ENCODE data around the gene ERC1. TPM values are rescaled to one million over a fixed set of nuclear protein-coding genes. Genes with fewer than 3 reads are reported as not detected.

ERC1 gene
- total and polyA plus RNA-seq, 7 donors: 4.0 to 35.6 (median 29.4) TPM

DNA sequence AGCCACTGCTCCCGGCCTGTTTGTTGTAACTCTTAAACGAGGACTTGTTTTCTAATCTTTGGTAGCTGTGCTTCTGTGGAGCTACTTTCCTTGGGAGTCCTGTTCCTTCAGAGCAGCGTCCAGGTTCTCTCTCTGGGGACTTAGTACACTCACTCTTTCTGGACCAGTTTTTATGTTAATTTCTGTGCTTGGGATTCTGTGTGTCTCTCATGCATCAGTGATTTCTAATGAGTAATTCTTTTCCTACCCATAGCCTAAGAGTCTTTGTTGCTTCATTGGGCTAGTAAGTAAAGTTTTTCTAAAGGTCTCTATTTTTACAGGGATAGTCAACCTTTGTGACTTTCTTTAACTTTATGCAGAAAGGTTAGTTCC, 314.0 kb downstream of the ERC1 start:
- no peaks in the 10 kb centered on the region for H3K4me1 ChIP-seq
- 78 to 93% (median 83%) methylated on average over 3 of the region's 3 CpGs for WGBS, 3 donors
- TF ChIP-seq, protein P1, sequence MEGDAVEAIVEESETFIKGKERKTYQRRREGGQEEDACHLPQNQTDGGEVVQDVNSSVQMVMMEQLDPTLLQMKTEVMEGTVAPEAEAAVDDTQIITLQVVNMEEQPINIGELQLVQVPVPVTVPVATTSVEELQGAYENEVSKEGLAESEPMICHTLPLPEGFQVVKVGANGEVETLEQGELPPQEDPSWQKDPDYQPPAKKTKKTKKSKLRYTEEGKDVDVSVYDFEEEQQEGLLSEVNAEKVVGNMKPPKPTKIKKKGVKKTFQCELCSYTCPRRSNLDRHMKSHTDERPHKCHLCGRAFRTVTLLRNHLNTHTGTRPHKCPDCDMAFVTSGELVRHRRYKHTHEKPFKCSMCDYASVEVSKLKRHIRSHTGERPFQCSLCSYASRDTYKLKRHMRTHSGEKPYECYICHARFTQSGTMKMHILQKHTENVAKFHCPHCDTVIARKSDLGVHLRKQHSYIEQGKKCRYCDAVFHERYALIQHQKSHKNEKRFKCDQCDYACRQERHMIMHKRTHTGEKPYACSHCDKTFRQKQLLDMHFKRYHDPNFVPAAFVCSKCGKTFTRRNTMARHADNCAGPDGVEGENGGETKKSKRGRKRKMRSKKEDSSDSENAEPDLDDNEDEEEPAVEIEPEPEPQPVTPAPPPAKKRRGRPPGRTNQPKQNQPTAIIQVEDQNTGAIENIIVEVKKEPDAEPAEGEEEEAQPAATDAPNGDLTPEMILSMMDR (IDR thresholded peaks at IDR 0.05): no peak
- intact Hi-C loops (cut with DNase I): no loop called here
- no peaks in the 10 kb centered on the region for H3K9me3 ChIP-seq
- no peaks in the 10 kb centered on the region for H3K36me3 ChIP-seq (ENCODE audit: insufficient read depth in 1 of 2, low read depth in 1 of 2)
- no peaks in the 10 kb centered on the region for H3K27me3 ChIP-seq (ENCODE audit: insufficient read depth in 3 of 3, low read length in 2 of 3)
- no peak overlapping the region for H3K27ac ChIP-seq
- no peak overlapping the region for H3K4me3 ChIP-seq
- ATAC-seq (no peak), DNase-seq (no peak)

DNA sequence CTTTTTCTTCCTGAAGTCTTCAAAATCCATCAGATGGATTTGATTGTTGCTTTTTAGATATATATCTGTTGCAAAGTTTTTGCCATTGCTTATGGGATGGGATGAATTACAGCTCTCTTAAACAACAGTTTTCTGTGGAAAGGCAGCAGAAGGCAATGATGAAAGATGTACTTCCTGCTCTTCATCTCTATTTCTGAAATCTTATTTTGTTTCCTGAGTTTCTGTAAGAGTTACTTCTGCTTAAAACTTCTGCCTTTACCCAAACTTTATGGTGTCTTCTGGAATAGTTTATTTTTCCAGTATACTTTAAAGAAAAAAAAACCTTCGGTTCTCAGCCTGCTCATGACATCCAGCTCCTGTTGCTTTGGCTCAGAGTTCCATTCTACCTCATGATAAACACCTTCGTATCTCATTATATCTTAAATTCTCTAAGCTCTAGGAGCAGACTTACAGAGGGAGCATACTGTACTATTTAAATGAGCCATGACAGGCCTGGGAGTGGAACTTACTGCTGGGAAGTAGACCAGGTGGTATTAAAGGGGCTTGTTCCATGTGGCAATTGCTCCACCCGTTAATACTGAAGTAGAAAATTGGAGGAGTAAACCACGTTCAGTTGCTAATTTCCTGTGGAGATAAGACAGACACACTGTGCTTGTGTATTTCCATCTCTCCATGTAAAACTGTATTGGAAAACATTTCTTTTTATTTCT, 314.9 kb downstream of the ERC1 start:
- no peaks in the 10 kb centered on the region for H3K4me1 ChIP-seq
- WGBS, 3 donors: 49 to 68% (median 67%) methylated on average over 4 of the region's 4 CpGs
- H3K4me3 ChIP-seq: no peak overlapping the region
- TF ChIP-seq, protein P1 (IDR thresholded peaks at IDR 0.05): no peak
- H3K9me3 ChIP-seq: no peaks in the 10 kb centered on the region
- no peak for ATAC-seq
- DNase-seq: no peak
- H3K27ac ChIP-seq: no peak overlapping the region
- H3K27me3 ChIP-seq (ENCODE audit: insufficient read depth in 3 of 3, low read length in 2 of 3): no peaks in the 10 kb centered on the region
- intact Hi-C loops (cut with DNase I): no loop called here
- H3K36me3 ChIP-seq (ENCODE audit: insufficient read depth in 1 of 2, low read depth in 1 of 2): no peaks in the 10 kb centered on the region

DNA sequence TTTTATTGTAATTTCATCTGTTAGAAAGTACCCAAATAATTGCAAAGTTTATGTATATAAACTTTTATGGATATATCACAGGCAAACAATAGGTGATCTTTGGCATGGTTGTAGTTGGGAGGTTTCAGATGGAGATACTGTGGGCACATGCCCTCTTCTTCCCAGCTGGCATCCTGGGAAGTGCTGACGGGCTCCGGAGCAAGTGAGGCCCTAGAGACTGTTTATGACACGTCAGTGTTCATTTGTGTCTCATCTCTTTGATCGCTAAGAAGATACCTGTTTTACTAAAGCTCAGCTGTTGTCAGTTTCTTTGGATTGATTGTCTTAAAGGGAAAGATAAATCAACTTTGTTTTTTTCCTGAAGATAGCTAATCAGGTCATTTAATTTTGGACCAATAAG, 315.8 kb downstream of the ERC1 start:
- no peak overlapping the region for H3K4me3 ChIP-seq
- H3K27me3 ChIP-seq (ENCODE audit: insufficient read depth in 3 of 3, low read length in 2 of 3): no peaks in the 10 kb centered on the region
- WGBS, 3 donors: 62 to 83% (median 82%) methylated on average over 4 of the region's 4 CpGs
- H3K27ac ChIP-seq: no peak overlapping the region
- H3K36me3 ChIP-seq (ENCODE audit: insufficient read depth in 1 of 2, low read depth in 1 of 2): no peaks in the 10 kb centered on the region
- intact Hi-C loops (cut with DNase I): no loop called here
- no peak for DNase-seq
- H3K9me3 ChIP-seq: no peaks in the 10 kb centered on the region
- no peak for ATAC-seq
- TF ChIP-seq, protein P1 (IDR thresholded peaks at IDR 0.05): no peak
- H3K4me1 ChIP-seq: no peaks in the 10 kb centered on the region

DNA sequence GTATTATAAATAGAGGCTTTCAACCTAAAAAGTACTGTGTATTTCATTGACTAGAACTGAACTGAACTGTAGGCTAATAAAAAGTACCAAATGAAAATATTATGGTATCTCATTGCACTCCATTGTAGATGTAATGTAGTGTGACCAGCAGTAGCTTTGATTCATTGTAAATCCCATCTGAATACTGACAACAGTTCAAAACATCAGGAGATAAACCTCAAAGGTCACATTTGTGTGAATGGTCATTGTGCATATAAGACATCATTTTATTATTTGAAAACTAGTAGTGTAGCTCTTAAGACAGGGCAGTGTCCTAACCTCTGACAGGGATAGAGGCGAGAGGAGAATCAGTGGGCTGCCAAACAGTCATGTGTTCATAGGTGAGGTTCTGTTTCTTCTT, 316.8 kb downstream of the ERC1 start:
- DNase-seq (no peak), ATAC-seq (no peak)
- Histone ChIP-seq H3K4me1 (no peaks in the 10 kb centered on the region), H3K36me3 (ENCODE audit: insufficient read depth in 1 of 2, low read depth in 1 of 2) (no peaks in the 10 kb centered on the region), H3K4me3 (no peak overlapping the region), H3K9me3 (no peaks in the 10 kb centered on the region), H3K27ac (no peak overlapping the region), H3K27me3 (ENCODE audit: insufficient read depth in 3 of 3, low read length in 2 of 3) (no peaks in the 10 kb centered on the region)
- TF ChIP-seq, protein P1 (IDR thresholded peaks at IDR 0.05): no peak
- 96 to 97% (median 96%) methylated on average over 1 of the region's 1 CpG for WGBS, 3 donors
- intact Hi-C loops (cut with DNase I): no loop called here

DNA sequence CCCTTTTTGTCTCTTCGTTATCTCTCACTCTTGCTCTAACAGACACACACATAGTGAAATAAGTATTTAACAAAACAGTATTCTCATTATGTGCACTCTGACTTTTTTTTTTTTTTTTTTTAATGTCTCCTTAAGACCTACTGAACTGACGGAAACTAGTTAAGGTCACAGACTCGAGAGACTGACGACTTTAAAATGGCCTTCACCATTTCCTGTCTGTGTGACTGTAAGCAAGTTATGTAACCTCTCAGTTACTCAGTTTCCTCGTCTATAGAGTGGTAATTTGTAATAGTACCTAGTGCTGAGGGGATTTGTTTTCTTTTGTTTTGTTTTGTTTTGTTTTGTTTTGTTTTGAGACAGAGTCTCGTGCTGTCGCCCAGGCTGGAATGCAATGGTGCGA, 318.6 kb downstream of the ERC1 start:
- Histone ChIP-seq H3K9me3 (peaks cover 8% of the 10 kb centered on the region), H3K36me3 (ENCODE audit: insufficient read depth in 1 of 2, low read depth in 1 of 2) (no peaks in the 10 kb centered on the region), H3K27me3 (ENCODE audit: insufficient read depth in 3 of 3, low read length in 2 of 3) (no peaks in the 10 kb centered on the region), H3K27ac (no peak overlapping the region), H3K4me1 (no peaks in the 10 kb centered on the region), H3K4me3 (no peak overlapping the region)
- 85 to 92% (median 91%) methylated on average over 8 of the region's 8 CpGs for WGBS, 3 donors
- TF ChIP-seq, protein P1 (IDR thresholded peaks at IDR 0.05): no peak
- intact Hi-C loops (cut with DNase I): no loop called here
- no peak for DNase-seq
- ATAC-seq: no peak
